GM19452 (cell line): ENCODE results near the gene HOXB6.

ENCODE experiments used
- ATAC-seq: cut with Tn5 transposase; IDR thresholded peaks from one replicate; pipeline ENCODE4 v1.9.1; 2021; ENCODE audit not compliant: unreplicated experiment

HOXB6 gene

DNA sequence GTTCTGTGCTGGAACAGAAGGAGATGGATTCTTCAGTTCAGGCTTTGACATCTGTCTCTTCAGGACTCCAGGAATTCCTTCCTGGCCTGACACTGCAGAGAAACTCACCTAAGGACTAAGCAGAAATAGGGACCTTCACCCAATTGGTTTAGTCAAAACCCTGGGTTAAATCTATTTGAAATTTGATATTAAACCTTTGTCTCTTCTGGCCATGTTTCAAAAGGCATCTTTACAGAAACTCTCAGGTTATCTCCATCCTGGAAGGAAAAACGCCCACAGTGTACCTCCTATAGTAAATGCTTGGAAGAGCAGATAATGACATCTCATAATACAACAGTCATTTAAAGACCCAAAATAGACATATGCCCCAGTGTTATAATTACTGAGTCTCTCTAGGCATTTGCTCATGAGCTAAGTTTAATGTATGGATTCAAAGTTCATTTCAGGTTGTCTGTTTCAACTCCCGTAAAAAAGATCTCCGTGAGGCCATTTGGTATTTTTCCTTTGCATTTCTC is 21.0 kb downstream of the HOXB6 start:
- no peak for ATAC-seq

DNA sequence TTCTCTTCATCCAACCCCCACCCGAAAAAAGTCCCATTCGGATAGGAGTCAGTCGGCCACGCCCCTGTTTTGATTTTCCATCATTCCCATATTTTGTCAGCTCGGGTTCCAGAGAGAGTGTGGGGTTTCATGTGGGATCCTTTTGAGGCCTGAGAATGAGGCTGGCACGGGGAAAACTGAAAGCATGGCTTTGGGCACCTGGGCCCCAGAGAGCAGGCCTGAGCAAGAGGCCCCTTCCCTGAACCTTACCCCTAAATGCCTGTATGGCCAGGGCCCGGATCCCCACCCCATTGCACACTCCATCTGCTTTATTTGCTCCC is 22.1 kb downstream of the HOXB6 start:
- ATAC-seq = no peak

DNA sequence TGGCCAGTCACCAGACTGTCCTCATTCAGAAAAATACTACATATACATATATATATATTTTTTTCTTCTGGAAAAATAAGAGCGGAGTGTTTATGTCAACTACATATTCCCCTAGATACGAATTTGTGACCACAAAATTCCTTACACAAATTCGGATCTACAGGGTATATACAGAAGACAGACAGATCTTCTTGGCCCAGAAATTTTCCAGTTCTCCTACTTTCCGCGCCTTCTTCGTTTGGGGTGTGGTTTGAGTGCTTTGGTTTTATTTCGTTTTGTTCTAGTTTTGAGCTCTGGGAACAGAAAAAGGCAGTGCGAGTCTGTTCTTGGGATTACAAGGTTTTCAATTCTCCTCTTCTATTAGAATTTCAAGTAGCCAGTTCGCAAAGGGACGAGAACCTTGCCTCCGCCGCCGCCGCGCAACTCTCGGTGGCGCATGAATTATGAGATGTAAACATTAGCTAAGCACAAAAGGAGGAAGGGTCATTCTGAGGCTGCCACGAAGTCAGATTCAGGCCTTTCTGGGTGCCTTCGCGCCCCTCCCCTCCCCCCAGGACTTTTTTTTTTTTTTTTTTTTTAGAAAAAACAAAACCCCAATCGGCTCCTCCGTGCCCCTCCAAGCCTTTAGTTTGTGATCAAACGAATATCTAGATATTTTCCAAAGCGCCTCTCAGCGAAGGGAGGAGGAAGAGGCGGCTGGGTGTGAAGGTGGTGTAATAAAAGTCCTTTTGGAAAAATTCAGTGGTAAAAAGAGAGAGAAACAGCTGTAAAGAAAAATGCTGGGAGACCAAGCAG is 24.8 kb downstream of the HOXB6 start:
- ATAC-seq = no peak

DNA sequence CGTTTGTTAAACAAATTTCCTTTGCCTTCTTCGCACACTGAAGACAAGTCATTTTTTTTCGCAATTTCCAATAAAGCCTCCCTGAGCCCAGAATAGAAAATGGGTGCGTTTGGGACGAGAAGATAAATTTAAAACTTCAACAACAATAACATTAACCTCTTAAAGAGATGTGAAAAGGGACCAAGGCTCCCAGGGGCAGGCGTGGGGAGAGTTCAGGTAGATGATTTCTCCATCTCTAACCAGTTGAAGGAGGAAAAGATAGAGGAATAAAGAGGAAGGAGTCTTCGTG is 25.4 kb downstream of the HOXB6 start:
- no peak for ATAC-seq

DNA sequence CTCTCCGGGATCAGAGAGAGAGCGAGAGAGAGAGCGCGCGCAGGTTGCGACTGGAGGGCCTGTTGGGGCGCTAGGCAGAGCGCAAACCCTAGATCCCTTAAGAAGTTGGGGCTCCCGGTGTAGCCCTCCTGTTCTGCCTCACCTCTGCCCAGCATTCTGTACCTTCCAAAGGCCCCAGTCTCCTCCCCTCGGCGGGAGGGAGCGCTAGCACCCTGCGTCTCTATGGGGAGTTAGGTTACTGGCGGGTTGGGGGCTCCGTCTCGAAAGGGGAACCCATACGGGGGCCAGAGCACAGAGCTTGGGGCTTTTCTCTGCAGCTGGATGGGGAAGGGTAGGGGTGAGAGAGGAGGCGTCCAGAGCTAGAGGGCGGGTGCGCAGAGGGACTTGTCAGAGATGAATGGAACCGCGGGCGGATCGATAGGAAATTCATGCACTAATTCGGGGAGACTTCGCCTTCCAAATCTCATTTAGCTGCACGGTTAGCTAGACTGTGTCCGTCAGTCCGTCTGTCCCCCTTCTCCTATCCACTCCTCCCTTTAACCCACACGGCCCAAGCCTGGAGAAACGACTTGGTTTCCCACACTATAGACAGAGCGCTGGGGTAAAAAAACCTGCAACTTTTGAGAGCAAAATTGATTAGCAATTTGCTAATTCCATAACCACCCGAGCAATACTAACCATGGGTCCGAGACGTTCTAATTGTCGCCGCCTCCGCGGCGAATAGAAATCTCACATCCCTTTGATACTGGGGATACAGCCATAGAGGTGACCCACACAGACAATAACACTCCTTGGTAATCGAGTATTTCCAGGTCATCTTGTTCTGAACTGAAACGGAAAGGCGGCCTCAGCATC is 25.9 kb downstream of the HOXB6 start:
- no peak for ATAC-seq

DNA sequence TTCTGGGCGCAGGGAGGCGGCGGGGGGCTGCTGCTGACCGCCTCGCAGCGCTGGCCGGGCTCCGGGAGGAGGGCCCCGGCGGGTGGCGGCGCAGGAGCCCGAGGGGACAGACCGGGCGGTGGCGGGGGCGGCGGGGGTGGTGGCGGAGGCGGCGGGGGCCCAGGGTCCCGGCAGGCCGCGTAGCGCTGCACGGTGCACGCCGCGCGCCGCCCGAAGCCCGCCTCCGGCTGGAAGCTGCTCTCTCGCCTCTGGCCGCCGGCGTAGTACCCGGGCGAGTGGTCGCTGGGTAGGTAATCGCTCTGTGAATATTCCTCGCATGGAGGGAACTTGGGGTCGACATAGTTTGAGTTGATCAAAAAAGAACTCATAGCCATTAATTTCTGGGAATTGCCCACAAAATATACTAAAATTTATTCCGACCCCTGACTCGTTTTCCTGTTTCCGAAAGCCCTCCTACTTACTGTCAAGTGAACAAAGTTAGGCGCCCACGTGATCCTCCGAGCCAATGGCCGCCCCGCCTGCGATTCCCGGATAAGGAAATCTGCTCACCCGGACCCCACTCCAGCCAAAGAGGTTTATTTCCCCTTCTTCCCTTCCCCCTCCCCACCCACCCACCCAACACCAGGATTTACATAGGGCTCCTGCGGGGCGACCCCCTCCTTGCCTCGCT is 26.7 kb downstream of the HOXB6 start, which contains the start of gene HOXB4:
Gene HOXB4, minus strand, starts transcription at position 405 of the 670 bp plus-strand sequence. Its CDS starts 31 bp downstream, at position 374.
- ATAC-seq = no peak

DNA sequence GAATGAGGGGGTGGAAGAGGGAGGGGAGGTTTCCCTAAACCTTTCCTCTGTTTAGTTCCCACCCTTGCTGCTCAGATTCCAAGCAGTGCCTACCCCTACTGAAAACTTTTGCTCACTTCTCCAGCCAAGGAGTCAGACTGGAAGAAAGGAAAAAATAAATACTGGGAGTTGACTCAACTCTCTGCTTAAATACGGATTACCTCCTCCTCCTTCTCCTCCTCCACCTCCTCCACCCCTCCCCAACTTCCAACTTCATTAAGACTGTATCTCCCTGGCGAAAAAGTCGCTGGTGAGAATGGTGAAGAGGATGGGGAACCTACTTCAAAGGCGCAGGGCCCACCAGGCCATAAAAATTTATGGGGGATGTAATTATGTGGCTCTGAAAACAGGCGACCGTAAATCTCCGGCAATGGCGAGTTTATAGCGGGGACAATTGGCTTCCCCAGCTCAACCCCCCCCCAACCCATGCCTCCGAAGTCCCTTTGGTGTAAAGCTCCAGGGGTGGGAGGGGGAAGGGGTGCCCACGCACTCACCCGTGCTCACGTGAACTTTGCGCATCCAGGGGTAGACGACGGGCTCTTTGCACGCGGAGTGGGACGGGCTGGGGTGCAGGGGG is 27.3 kb downstream of the HOXB6 start:
- ATAC-seq = no peak

DNA sequence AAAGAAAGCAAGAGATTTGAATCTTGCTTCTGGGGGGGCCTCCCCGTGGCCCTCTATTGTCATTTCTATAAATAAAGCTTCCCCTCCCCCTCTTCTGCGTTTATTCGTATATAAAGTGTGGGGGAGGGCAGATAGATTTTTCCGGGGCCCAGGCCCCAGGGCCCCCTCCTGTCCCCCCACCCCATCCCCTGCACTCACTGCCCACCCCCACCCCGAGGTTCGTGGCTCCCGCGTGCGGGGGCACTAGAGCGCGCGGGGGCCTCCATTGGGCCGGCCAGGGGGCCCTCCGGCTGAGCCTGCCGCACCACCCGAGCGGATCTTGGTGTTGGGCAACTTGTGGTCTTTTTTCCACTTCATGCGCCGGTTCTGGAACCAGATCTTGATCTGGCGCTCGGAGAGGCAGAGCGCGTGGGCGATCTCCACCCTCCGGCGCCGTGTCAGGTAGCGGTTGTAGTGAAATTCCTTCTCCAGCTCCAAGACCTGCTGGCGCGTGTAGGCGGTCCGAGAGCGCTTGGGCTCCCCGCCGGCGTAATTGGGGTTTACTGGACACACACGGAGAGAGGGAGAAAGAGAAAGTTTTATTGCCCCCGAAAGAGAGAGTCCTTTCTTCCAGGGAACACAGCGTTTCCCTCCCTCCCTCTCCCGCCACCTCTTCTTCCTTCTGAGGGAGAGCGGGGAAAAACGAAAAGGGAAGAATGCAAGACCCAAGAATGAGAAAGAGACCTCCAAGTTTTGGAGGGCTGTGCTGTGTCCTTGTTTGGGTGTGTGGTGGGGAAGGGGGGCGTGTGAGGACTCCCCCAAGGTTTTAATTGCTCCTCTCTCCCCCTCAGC is 28.1 kb downstream of the HOXB6 start:
- ATAC-seq = no peak

DNA sequence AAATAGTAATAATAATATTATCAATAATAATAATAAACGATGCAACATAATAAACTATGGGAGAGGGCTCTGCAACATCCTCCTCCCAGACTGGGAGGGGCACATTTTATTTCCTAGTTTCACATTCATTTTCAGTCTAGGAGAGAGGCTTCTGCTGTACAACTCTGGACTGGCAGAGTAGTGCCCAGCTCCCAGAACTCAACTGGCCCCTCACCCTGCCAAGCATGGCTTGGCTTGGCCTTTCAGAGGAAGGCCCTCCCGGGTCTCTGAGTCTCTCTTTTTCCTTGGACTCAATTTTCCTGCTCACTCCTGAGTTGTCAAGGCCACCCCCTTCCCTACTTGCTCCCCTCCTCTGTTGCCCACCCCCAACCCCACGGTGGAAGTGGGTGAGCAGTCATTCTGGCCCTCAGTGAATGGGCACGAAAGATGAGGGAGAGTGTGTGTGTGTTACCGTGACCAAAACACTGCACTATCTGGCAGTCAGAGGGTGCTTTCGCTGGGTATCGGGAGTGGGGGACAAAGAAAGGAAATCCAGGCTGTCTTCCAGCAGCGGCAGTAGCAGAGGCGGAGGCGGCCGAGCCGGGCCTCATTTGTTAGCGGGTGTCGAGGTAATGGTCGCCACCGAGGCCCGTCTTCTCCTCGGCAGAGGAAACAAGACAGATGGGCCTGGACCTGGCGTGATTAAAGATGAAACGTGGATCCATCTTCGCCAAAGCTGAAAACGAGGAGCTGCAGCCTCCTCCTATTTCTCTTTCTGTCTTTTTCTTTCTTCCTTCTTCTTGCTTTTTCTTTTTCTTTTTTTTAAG is 28.9 kb downstream of the HOXB6 start:
- ATAC-seq = no peak

DNA sequence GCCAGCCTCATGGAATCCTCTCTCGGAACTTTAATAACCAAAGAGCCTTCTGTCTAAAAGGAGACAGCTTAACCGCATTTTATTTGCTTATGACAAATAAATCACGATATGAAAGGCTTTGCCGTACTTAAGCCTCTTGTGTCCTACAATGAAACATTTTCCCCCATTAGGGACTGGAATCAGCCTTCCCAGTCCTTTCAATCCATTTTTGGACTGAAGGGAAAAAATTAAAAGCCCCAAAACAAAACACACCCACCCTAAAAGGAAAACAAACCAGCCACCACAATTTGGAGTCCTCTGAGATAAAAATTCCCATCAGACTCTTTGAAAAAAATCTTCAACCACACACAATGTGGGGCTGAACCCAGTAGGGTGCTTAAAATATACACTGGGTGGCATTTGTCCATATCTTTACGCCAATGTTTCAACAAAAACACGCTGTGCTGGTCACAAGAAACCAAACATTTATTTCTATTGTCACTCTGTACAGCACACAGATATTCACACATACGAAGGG is 29.7 kb downstream of the HOXB6 start:
- no peak for ATAC-seq

DNA sequence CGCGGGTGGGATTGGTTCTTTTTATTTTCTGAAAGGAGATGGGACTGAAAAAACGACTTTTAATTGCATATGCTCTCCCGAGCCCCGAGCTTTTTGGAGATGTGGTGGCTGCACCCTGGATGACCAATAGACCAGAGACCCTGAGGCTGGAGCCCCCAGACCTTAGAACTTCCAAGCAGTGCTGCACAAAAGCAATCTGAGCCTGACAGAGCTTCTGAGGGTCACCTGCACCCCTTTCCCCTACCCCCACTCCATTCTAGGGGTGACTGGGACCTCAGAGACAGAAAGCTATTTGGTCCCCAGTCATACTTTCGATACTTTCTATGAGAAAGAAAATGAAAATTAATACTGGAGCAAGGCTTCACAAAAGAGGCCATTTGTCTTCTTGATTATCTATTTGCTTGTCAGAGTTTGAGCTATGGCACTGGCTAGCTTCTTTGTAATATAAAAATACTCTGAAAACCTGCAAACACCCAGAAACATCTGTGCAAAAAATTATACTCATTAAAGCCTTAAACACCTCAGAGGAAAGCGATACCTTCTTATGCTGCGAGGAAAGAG is 30.2 kb downstream of the HOXB6 start:
- ATAC-seq = no peak

DNA sequence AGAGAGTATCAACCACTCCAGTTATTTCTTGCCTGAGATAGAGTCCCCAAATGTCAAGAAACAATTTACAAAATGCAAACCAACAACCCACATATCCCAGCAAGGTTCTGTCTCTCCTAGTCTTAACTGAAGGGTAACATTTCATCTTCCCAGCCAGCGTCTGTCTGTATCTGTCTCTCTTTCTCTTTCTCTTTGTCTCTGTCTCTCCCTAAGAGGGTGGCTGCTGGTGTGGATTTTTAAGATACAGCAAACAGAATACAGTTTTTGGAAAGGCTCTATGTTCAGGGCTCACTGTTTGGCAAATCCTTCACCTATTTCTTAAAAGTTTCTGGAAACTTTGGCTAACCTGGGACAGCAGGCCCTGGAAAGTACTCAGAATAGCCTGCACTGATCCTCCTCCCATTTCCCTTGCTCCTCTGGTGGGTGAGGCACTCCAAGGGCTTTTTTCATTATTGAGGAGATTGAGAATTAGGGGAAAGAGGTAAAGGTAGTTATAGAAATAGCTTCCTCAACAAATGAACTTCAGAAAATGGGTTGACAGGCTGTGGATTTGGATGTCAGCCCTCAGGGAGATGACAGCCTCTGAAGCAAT is 32.9 kb downstream of the HOXB6 start:
- ATAC-seq = no peak

DNA sequence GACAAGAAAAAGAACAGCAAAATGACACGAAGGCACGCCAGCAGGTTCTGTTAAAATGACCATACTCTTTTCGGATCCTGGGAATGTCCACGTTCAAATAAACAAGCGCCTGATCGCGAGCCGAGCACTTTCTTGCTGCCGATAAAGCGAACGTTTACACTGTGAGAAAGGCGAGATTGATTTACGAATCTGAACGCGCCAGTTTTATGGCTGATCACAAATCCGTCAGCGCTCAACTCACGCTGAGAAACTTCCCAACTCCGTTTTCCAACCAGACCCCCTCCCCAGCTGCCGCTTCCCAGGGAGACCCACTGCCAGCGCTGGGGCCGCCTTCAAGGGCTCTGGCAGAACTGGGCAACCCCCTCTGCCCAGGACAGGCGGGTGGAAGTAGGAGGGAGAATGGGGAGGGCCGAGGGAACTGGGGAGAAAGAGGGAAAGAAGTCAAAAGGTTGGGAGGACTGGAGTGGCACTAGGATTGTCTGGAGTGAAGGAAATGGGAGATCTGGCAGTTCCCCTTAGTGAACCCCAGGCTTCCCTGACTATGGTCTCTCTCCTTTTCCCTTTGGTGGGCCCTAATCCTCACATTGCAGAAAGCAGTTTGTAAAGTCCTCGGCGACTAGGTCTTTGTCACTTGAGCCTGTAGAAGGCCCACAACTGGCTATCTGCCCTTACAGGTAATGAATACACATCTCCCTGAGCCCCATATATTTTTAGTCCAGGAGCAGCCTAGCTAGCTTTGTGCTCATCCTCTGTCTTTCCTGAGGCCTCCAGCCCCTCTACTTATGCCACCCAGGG is 33.6 kb downstream of the HOXB6 start:
- no peak for ATAC-seq

DNA sequence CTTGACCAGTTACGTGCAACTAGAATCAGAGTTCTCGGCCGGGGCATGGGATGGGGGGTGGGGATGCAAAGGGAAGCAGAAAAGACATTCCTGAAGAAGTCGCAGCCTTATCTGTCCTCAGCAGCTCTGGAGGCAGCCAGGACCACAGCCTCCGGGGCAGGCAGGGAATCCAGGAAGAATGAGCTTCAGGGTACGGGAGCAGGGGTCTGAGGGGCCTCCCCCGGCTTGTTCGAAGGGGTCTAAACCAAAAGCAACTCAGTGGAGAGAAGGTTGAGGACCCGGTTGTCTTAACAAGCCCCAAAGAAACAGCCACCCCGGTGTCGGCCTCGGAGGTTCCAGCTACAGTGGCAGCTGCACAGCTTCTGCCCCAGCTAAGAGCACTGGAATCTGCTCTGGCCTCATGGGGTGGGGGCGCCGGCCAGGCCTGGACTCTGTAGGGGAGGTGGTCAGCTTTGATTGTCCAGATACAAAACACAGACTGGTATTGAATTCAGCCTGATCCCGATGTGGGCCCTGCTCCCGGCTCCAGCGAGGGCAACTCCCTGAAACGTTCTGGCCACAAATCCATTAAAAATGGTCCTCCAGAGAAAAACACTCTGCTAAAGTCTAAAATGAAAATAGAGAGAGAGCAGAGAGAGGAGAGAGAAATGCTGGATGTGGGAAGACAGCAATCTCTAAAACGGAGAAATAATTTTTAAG is 34.3 kb downstream of the HOXB6 start:
- no peak for ATAC-seq

DNA sequence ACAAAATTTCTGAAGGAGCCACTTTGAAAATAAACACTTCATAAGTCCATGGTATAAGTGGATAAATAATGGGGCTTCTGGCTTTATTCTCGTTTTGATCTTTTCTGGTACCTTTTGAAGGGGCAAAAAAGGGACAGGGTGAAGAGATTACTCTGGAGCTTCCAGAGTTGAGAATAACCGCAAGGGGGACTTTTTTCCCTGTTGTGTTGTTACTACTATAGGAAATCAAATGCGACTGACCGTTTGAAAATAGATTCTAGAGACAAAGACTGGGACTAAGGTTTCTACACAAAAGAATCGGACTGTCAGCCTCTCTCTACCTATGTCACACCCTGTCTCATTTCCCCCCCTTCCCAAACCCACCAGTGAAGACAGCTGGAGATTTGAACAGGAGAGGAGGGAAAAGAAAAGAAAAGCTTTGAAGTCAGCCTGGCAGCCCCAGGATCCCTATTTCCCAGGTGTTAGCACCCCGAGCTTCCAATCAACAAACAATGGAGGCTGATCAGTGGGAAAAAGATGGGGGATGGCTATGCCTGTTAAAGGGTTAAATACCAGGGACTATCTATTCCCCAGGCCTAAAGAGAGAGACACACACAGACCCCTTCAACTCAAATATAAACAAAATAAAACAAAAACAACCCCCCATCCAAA is 35.0 kb downstream of the HOXB6 start:
- ATAC-seq = no peak

DNA sequence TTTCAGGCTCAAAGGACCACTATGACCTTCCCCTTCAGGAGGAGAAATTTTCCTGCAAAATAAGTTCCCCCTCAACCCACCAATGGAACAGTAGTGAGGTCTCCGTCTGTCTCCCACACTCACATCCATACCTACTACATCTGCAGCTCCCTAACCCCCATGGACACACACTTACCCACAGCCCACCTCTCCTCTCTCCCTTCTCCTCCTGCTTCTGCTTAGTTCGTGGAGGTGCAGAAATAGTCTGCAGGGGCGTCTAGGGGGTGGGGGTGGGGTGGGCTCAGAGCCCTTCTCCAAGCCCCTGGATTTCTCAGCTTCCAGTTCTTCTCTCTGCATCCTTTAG is 35.6 kb downstream of the HOXB6 start:
- no peak for ATAC-seq
